ENCODE data around the gene JAML.

- TF ChIP-seq CTCF (IDR thresholded peaks at IDR 0.05) = no peak
- no peak for TF ChIP-seq POLR2AphosphoS5 (IDR thresholded peaks at IDR 0.05)
- no peak for TF ChIP-seq EP300 (IDR thresholded peaks at IDR 0.05)
- TF ChIP-seq POLR2A (IDR thresholded peaks at IDR 0.05; ENCODE audit: low read depth) = no peak
These were observed 68.9 kb downstream of the JAML start for GRCh38 chr11:118155776-118156530.

Measured in esophagus muscularis mucosa (tissue), 4 donors.